Activated CD4-positive, alpha-beta T cell treated with anti-CD3 and anti-CD28 coated beads, Interleukin-2, amount 10 ng/mL, durations not matched to agents 24 days and 14 days (primary cell): ENCODE measurements around the gene TSSK2. TPM values are rescaled to one million over a fixed set of nuclear protein-coding genes. Genes with fewer than 3 reads are reported as not detected.

Source experiments
- DNase-seq: peaks from one replicate; pipeline ENCODE4 v3.0.0; 2022
- H3K27ac Mint-ChIP-seq: one replicate; pipeline ENCODE4 v1.8.0; 2022; ENCODE audit warnings: mild to moderate bottlenecking, mixed read lengths
- H3K27me3 Mint-ChIP-seq: one replicate; pipeline ENCODE4 v1.8.0; 2022; ENCODE audit warnings: mixed read lengths
- H3K36me3 Mint-ChIP-seq: one replicate; pipeline ENCODE4 v1.8.0; 2022; ENCODE audit warnings: low read depth, mild to moderate bottlenecking, mixed read lengths
- H3K4me1 Mint-ChIP-seq: one replicate; pipeline ENCODE4 v1.8.0; 2021; ENCODE audit warnings: mixed read lengths
- H3K4me3 Mint-ChIP-seq: one replicate; pipeline ENCODE4 v1.8.0; 2022; ENCODE audit warnings: mild to moderate bottlenecking, moderate library complexity, mixed read lengths
- H3K9me3 Mint-ChIP-seq: one replicate; pipeline ENCODE4 v1.8.0; 2021; ENCODE audit warnings: mixed read lengths
- intact Hi-C: fragments of 100-400 bp; cut with micrococcal nuclease; formaldehyde crosslinking; loops from one replicate; pipeline ENCODE4 v1.15.1; 2023
- total RNA-seq: library from RNA; stranded (reverse); gene quantifications from 2 replicates; pipeline ENCODE4 v1.2.3, GENCODE V29; 2022

Gene TSSK2
- total RNA-seq, 1 donor from 2014 or later, result not detected

- H3K36me3 Mint-ChIP-seq, result peaks cover 9% of the 10 kb centered on the region
- no peak for DNase-seq
- H3K27me3 Mint-ChIP-seq, result no peaks in the 10 kb centered on the region
- H3K4me1 Mint-ChIP-seq, result no peaks in the 10 kb centered on the region
- intact Hi-C loops, result no loop called here
- no peaks in the 10 kb centered on the region for H3K9me3 Mint-ChIP-seq
- no peak overlapping the region for H3K4me3 Mint-ChIP-seq
- H3K27ac Mint-ChIP-seq, result no peak overlapping the region
These were observed 34.6 kb upstream of the TSSK2 start for GRCh38 chr22:19096555-19096954.

GRCh38 chr22:19097518-19097917 lies 33.6 kb upstream of the TSSK2 start:
- H3K9me3 Mint-ChIP-seq, result no peaks in the 10 kb centered on the region
- H3K4me3 Mint-ChIP-seq, result no peak overlapping the region
- H3K4me1 Mint-ChIP-seq, result no peaks in the 10 kb centered on the region
- DNase-seq, result no peak
- no peaks in the 10 kb centered on the region for H3K27me3 Mint-ChIP-seq
- intact Hi-C loops, result no loop called here
- peaks cover 11% of the 10 kb centered on the region for H3K36me3 Mint-ChIP-seq
- H3K27ac Mint-ChIP-seq, result no peak overlapping the region

- no peaks in the 10 kb centered on the region for H3K4me1 Mint-ChIP-seq
- no peak overlapping the region for H3K4me3 Mint-ChIP-seq
- peaks cover 11% of the 10 kb centered on the region for H3K36me3 Mint-ChIP-seq
- intact Hi-C loops, result no loop called here
- no peak overlapping the region for H3K27ac Mint-ChIP-seq
- H3K27me3 Mint-ChIP-seq, result no peaks in the 10 kb centered on the region
- DNase-seq, result no peak
- H3K9me3 Mint-ChIP-seq, result no peaks in the 10 kb centered on the region
These were observed 33.0 kb upstream of the TSSK2 start for GRCh38 chr22:19098157-19098556.

GRCh38 chr22:19103880-19104821 lies 27.0 kb upstream of the TSSK2 start:
- no peaks in the 10 kb centered on the region for H3K27me3 Mint-ChIP-seq
- H3K27ac Mint-ChIP-seq, result no peak overlapping the region
- no peak overlapping the region for H3K4me3 Mint-ChIP-seq
- H3K36me3 Mint-ChIP-seq, result peaks cover 11% of the 10 kb centered on the region
- intact Hi-C loops, result no loop called here
- no peaks in the 10 kb centered on the region for H3K9me3 Mint-ChIP-seq
- DNase-seq, result no peak
- H3K4me1 Mint-ChIP-seq, result peaks cover 25% of the 10 kb centered on the region

GRCh38 chr22:19105456-19105855 lies 25.7 kb upstream of the TSSK2 start:
- Mint-ChIP-seq H3K4me1 (peaks cover 37% of the 10 kb centered on the region), H3K36me3 (peaks cover 10% of the 10 kb centered on the region), H3K9me3 (no peaks in the 10 kb centered on the region), H3K27me3 (no peaks in the 10 kb centered on the region), H3K4me3 (no peak overlapping the region), H3K27ac (no peak overlapping the region)
- no peak for DNase-seq
- intact Hi-C loops, result no loop called here

GRCh38 chr22:19105867-19106802 lies 25.0 kb upstream of the TSSK2 start:
- H3K9me3 Mint-ChIP-seq, result no peaks in the 10 kb centered on the region
- peak; percentile 80 for DNase-seq
- peaks cover 43% of the 10 kb centered on the region for H3K4me1 Mint-ChIP-seq
- no peak overlapping the region for H3K4me3 Mint-ChIP-seq
- intact Hi-C loops, result no loop called here
- H3K27ac Mint-ChIP-seq, result no peak overlapping the region
- no peaks in the 10 kb centered on the region for H3K27me3 Mint-ChIP-seq
- peaks cover 8% of the 10 kb centered on the region for H3K36me3 Mint-ChIP-seq

- Mint-ChIP-seq H3K27me3 (no peaks in the 10 kb centered on the region), H3K9me3 (no peaks in the 10 kb centered on the region), H3K36me3 (peaks cover 8% of the 10 kb centered on the region), H3K4me1 (peaks cover 46% of the 10 kb centered on the region), H3K4me3 (no peak overlapping the region), H3K27ac (peak overlapping the region; percentile 25)
- DNase-seq, result no peak
- intact Hi-C loops, result no loop called here
These were observed 24.0 kb upstream of the TSSK2 start for GRCh38 chr22:19106886-19107729.

- peaks cover 46% of the 10 kb centered on the region for H3K4me1 Mint-ChIP-seq
- no peak overlapping the region for H3K4me3 Mint-ChIP-seq
- intact Hi-C loops, result loop anchor here (2.0 kb wide), 1 partner anchor 15 kb away; the partner anchor contains the start of gene DGCR2
These were observed 23.4 kb upstream of the TSSK2 start for GRCh38 chr22:19107730-19108074.

GRCh38 chr22:19108807-19109197 lies 22.3 kb upstream of the TSSK2 start:
- Mint-ChIP-seq H3K36me3 (peaks cover 8% of the 10 kb centered on the region), H3K9me3 (no peaks in the 10 kb centered on the region), H3K27me3 (no peaks in the 10 kb centered on the region), H3K4me1 (peaks cover 46% of the 10 kb centered on the region), H3K27ac (no peak overlapping the region), H3K4me3 (no peak overlapping the region)
- DNase-seq, result no peak
- intact Hi-C loops, result loop anchor here (1.0 to 2.0 kb wide), 2 partner anchors 14 to 35 kb away; partner anchors contain the start of genes DGCR2 and ESS2

More at GRCh38 chr22:19107730-19108074, 23.4 kb upstream of the TSSK2 start:
- no peaks in the 10 kb centered on the region for H3K27me3 Mint-ChIP-seq
- DNase-seq, result no peak
- H3K9me3 Mint-ChIP-seq, result no peaks in the 10 kb centered on the region
- no peak overlapping the region for H3K27ac Mint-ChIP-seq
- H3K36me3 Mint-ChIP-seq, result peaks cover 8% of the 10 kb centered on the region

GRCh38 chr22:19109198-19110063 lies 21.7 kb upstream of the TSSK2 start:
- Mint-ChIP-seq H3K27ac (peak overlapping the region; percentile 23), H3K27me3 (no peaks in the 10 kb centered on the region), H3K36me3 (peaks cover 8% of the 10 kb centered on the region), H3K4me1 (peaks cover 45% of the 10 kb centered on the region), H3K4me3 (peak overlapping the region; percentile 59), H3K9me3 (no peaks in the 10 kb centered on the region)
- intact Hi-C loops, result loop anchor here (1.0 to 2.0 kb wide), 2 partner anchors 13 to 35 kb away; partner anchors contain the start of genes DGCR2 and ESS2
- DNase-seq, result peak; percentile 86

- Mint-ChIP-seq H3K36me3 (peaks cover 10% of the 10 kb centered on the region), H3K27me3 (no peaks in the 10 kb centered on the region), H3K4me3 (peak overlapping the region; percentile 59), H3K9me3 (no peaks in the 10 kb centered on the region), H3K27ac (peak overlapping the region; percentile 23), H3K4me1 (peaks cover 49% of the 10 kb centered on the region)
- intact Hi-C loops, result no loop called here
- peak; percentile 59 for DNase-seq
These were observed 21.0 kb upstream of the TSSK2 start for GRCh38 chr22:19110064-19110458.

GRCh38 chr22:19110646-19111045 lies 20.5 kb upstream of the TSSK2 start:
- no peak for DNase-seq
- no peak overlapping the region for H3K27ac Mint-ChIP-seq
- no peaks in the 10 kb centered on the region for H3K27me3 Mint-ChIP-seq
- H3K4me1 Mint-ChIP-seq, result peaks cover 52% of the 10 kb centered on the region
- no peak overlapping the region for H3K4me3 Mint-ChIP-seq
- peaks cover 12% of the 10 kb centered on the region for H3K36me3 Mint-ChIP-seq
- H3K9me3 Mint-ChIP-seq, result no peaks in the 10 kb centered on the region
- intact Hi-C loops, result no loop called here
